NCI-H1694 treated with DMSO at 0.1 percent for 48 hours (cell line): ENCODE data around the gene FAM180A.

Experiments
- DNase-seq: peaks from one replicate; lab custom pipeline; 2025; lab: John Stamatoyannopoulos, UW

FAM180A gene

GRCh38 chr7:135771961-135772638, 23.5 kb upstream of the FAM180A start:
- no peak for DNase-seq

- DNase-seq = no peak
These were observed 22.4 kb upstream of the FAM180A start for GRCh38 chr7:135771051-135771450.

- DNase-seq = no peak
These were observed 21.6 kb upstream of the FAM180A start for GRCh38 chr7:135770139-135770710.

- no peak for DNase-seq
These were observed 20.6 kb upstream of the FAM180A start for GRCh38 chr7:135769005-135769802.

- no peak for DNase-seq
These were observed 19.9 kb upstream of the FAM180A start for GRCh38 chr7:135768467-135768866.

- DNase-seq = no peak
These were observed 19.5 kb upstream of the FAM180A start for GRCh38 chr7:135768064-135768463.

GRCh38 chr7:135763261-135763660, 14.6 kb upstream of the FAM180A start:
- DNase-seq = no peak

- no peak for DNase-seq
These were observed 13.3 kb upstream of the FAM180A start for GRCh38 chr7:135761751-135762488.

GRCh38 chr7:135759532-135759931, 10.9 kb upstream of the FAM180A start:
- DNase-seq = no peak

GRCh38 chr7:135758531-135758932, 9.9 kb upstream of the FAM180A start:
- DNase-seq = no peak

GRCh38 chr7:135757719-135758411, 9.3 kb upstream of the FAM180A start:
- DNase-seq = no peak

- no peak for DNase-seq
These were observed 7.6 kb upstream of the FAM180A start for GRCh38 chr7:135756191-135756590.

- DNase-seq = peak; percentile 26
These were observed 6.7 kb upstream of the FAM180A start for GRCh38 chr7:135755351-135755753.

- no peak for DNase-seq
These were observed 5.2 kb upstream of the FAM180A start for GRCh38 chr7:135753616-135754413.

GRCh38 chr7:135747366-135747765, 1.2 kb downstream of the FAM180A start:
- no peak for DNase-seq

GRCh38 chr7:135745703-135746312, 2.8 kb downstream of the FAM180A start:
- DNase-seq = no peak

GRCh38 chr7:135744938-135745702, 3.5 kb downstream of the FAM180A start:
- no peak for DNase-seq

GRCh38 chr7:135743907-135744731, 4.5 kb downstream of the FAM180A start:
- DNase-seq = no peak

GRCh38 chr7:135742371-135742770, 6.2 kb downstream of the FAM180A start:
- DNase-seq = no peak
